Ammon's horn (tissue), 1 donor: ENCODE results near the gene PRDM15.

Experiments used
- DNase-seq: peaks from one replicate; pipeline ENCODE4 v3.0.0-alpha.2; 2016; ENCODE audit warnings: low spot score

PRDM15 gene

GRCh38 chr21:41778930-41779600 is 100.1 kb downstream of the PRDM15 start:
- no peak for DNase-seq

DNA sequence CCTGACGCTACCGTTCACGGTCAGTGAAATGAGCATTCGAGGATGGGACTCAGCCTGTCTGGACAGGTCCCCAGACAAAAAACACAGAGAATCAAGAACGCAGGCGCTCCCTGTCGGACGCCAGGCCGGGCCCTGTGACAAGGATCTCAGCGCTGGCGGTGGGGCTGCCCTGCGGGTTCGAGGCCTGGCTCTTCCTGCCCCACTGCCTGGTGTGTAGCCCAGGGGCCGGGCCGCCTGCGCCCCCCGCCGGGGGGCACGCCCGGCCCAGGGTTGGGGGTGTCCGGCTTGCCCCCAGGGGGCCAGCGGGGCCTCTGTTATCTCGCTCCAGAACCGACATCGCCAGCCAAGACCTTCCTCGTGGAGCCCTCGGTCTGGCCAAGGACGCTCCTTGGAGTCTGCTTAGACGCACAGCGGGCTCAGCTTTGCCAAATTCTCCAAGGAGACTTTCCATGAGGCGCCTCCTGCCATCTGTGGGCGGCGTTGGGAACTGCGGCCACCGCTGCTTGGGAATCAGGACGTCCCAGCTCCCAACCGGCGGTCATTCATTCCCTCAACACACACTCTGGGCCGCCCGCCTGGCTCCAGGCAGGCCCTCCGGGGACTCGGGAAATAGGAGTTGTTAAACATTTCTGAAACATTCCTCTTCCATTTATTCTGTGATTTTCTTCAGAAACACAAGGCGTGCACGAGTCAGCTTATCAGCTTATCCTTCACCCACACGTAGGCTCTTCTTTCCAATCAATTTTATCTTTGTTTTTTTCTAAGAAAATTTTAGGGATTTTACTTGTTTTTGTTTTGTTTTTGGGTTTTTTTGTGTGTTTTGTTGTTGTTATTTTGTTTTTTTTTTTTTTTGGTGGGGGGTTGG is 101.0 kb downstream of the PRDM15 start:
- peak; percentile 77 for DNase-seq

GRCh38 chr21:41776778-41777177 is 102.4 kb downstream of the PRDM15 start:
- no peak for DNase-seq

GRCh38 chr21:41775149-41775472 is 104.0 kb downstream of the PRDM15 start:
- DNase-seq, result no peak

DNA sequence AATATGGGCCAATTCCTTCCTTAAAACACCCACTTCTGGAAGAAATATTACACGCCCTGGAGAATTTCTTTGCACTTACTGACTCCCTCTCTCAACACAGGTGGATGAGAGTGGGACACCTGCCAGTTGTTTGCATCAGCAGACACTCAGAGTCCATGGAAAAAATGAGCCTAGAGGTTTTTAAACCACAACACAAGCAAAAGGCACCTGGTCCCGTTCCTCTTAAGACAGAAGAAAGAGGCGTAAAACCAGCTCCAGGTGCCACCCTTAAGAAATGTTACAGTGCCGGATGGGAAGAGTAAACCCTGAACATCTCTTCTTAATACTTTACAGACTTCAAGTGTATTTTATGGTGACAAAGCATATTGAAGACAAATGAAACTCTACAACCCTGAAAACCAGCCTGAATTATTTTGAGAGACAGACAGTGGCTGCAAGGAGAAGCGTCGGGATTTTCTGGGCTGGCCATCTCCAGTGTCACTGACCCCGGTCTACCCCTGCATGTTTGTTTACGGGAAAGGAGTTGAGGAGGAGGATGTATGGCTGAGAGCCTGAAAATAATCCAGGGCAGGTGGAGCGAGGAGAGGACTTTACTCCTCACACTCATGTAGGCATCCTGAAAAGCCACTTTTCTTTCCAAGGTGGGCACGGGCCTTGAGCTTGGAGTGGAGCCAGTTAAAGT is 104.5 kb downstream of the PRDM15 start:
- DNase-seq, result no peak

DNA sequence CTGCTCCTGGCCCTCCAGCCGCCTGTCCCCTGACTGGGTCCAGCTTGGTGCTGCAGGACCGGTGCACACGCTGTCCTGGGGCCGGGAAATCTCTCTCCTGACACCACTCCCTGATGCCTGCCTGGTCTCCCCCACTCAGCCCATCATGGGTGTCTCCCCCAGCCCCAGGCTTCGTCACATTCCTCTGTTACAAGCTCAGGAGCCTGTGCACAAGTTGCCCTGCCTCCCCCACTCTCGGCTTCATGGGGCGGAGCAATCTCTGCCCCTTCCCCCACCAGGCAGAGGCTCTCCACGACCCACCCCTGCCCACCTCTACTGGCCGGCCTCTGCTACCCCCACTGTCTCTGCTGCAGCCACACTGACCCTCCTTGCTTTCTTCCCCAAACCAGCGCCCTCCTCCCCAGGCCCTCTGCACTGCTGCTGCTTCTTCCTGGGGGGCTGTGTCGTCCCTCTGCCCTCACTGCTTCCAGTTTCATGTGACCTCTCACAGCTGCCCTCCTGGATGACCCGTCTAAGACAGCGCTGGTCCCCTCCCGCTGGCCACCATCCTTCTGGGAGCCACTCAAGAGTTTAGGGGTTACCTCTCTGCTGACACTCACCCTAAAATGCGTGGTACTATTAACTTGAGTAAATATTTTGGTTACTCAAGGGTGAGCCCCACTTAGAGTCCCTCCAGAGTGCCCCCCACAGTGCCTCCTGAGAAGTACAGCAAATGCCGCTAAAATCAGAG is 106.6 kb downstream of the PRDM15 start:
- no peak for DNase-seq

GRCh38 chr21:41771625-41771945 is 107.6 kb downstream of the PRDM15 start:
- DNase-seq, result no peak

DNA sequence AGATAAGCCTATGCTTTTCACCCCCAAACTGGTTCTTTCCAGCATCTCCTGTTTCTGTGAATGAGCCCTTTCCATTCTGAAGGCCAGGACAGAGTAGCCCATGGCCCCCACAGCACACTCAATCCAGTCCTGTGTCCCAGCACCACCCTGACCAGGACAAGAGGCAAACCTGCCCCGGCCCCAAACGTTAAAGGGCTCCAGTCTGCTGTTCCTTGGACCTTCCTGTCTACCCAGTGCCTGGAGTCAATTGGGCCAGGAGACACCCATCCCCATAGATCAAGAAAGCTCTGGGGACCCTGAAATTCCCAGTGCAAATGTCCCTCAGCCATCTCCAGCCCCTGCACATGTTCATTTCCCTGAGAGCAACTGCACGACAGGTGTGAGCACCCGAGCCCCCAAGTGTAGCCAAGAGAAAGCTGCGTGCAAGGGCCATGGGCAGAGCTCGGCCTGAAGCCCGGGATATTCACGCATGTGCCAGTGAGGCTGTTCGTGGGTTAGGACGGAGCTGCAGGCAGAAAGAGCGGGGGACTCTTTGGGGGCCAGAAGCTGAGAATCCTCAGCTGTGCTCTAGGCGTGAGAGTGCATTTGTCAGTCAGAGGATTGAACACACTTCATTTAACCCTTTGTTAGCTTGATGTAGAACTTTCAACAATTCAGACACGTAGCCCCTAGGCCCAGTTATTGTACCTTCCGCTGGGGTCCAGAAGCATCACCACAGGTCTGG is 108.1 kb downstream of the PRDM15 start:
- DNase-seq, result no peak

- no peak for DNase-seq
Observed at GRCh38 chr21:41769933-41770332, 109.2 kb downstream of the PRDM15 start.

- DNase-seq, result no peak
Observed at GRCh38 chr21:41769521-41769920, 109.6 kb downstream of the PRDM15 start.

DNA sequence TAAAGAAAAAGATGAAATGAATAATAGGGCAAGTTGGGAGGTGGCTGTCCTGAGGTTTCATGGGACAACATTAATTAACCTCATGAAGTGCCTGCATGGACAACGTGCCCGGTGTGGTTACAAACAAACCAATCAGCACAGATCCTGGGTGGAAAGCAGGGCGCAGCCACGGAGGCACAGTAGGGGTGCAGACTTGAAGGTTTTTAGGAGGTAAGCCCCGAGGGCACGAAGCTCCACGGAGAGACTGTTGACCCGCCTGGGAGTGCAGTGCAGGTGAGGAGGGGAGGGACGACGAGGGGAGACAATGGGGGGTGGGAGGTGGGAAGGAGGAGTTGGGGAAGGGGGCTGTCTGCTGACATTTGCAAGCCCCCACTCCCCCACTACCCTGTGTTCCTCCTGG is 110.0 kb downstream of the PRDM15 start:
- no peak for DNase-seq

DNA sequence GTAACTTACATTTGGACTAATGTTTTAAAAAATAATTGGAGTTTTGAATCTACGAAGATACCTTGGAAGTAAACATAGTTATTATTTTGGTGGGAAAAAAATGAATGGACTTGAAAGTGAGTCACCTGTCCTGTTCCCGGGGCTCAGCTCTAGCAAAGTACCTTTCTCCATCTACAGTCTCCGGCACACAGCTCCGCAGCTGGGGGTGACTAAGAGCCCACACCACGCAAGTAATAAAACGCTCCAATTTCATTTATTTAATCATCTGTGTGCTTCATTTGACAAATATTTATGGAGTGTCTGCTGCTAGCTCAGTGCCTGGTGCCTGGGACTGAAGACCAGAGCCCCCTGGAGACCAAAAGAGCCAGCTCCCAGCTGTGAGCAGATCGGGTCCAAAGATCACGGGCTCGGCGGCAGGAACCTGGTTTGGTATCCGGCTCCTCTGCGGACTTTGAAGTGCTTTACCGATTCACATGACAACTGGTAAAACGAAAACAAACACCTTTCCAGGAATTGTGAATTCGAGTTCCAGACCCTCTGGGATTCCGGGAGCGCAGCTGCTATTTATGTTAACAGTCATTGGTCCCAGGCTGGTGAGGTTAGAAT is 110.6 kb downstream of the PRDM15 start:
- DNase-seq, result no peak

DNA sequence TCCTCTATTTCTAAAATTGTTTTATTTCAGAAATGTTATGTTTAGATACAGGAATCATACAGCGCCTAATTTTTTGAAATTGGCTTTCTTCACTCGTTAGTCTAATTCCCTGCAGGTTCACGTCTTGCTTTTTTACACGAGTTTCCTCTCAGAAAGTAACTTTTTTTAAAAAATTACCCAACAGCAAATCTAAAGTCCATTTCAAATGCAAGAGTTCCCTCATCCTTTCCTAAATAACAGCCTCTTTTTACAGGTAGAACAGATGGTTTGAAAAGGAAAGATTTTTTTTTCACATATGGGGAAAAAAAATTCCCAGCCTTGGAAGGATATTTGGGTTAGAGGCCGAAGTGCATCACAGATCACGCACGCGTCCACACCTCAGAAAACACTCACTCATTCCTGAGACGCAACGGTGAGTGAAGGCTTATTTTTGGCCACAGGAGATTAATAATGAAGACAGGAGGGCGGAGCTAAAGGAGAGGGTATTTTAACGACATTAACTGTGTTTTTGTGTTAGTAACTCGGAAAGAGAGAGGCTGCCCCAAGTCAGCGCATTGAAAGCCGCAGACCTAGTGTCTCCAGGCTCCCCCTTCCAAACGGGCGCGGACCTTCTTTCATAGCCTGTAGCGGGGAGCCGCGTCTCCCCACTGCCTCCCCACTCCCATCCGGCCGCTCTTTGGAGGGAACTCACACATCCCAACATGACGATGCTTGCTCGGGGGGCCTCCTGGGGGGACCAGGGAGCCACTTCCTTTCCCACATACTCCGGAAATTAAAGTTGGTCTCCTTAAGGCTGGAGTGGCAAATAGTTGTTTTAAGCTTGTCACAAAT is 111.3 kb downstream of the PRDM15 start:
- DNase-seq, result no peak

GRCh38 chr21:41766883-41767605 is 112.1 kb downstream of the PRDM15 start, which contains the start of gene RIPK4:
TSS of gene RIPK4 (minus strand) at chr21:41767052. CDS start at chr21:41767041, 11 bp downstream.
- no peak for DNase-seq

- no peak for DNase-seq
Observed at GRCh38 chr21:41765973-41766882, 112.9 kb downstream of the PRDM15 start.

DNA sequence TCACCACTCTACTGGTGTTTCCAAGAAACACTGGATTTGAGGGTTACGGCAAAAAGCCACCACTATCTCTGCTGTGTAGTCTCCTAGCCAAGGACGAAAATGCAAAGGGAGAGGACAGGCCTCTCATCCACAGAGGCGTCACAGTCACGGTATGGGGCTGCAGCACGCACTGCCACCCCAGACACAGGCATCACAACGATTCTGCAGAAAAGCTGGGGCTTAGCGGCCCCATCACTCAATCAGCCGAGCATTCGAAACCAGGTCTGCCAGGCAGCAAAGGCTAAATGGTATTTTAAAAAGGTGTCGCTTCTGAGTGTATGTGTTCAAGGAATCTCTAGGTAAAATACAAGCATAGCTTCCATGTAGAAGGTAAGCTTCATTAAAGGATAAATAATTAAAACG is 113.7 kb downstream of the PRDM15 start:
- no peak for DNase-seq

DNA sequence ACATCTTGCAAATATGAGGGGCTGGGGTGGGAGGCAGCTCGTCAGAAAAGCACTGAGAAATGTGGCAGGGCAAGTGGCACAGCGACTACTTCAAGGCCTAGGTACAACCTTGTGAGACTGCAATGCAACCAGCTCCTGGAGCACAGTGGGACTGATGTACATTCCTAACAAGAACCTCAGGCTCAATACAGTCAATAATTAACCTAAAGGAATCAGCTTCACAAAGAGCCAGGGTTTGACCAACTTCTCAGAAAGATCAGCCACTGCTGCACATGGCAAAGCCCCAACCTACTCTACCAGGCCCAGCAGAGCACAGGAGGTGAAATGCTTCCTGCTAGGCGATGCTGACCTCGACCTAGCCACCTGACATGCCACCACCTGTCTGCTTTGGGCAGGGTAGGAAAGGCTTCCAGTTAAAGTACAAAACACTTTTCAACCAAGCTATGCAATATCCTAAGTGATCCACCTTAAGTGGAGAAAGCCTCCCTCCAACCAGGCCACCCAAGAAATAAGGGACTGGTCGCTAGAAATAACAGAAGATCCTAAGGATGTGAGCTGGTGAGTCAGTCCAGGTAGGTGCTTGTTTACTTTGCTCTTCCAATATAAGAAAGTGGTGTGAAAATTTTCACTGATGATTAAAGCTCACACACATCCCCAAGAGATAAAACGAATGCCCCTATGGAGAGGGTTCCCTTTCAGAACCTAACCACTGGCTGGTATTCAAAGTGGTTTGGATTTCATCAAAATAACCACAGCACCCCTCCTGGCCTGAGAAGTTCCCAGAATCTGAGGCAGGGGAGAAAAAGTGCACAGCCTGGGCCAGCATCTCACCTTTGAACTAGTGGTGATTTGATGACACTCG is 114.4 kb downstream of the PRDM15 start:
- no peak for DNase-seq

DNA sequence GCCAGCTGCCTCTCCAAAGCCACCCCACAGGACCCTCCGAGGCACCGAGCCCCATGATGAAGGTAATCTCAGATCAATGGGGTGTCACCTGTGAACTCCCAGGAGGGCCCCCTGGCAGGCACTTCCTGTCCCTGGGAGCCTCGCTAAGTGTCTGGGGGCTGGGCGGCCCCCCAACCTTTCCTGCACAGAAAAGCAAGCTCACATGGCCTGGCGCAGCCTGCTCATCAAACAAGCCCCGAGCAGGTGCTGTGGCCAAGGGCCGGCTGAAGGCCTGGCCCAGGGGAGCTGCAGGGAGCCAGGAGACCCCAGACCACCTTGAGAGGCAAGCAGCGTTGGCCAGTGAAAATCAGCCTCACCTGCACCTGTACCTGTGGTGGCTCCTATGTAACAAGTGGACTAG is 115.1 kb downstream of the PRDM15 start:
- DNase-seq, result no peak
